ENCODE results near the gene NEK4.
"Not testable (repeated sequence)": the region's sequence is repeated elsewhere in the genome, so short reads cannot be mapped to it uniquely, and the experiment has no call there.

Gene NEK4

GRCh38 chr3:52696830-52697631, 73.7 kb downstream of the NEK4 start:
- no peak for DNase-seq (ENCODE audit: low read depth)

- no peak for DNase-seq (ENCODE audit: low read depth)
These were observed 74.7 kb downstream of the NEK4 start for GRCh38 chr3:52695798-52696671.

- DNase-seq (ENCODE audit: low read depth) = no peak
These were observed 76.1 kb downstream of the NEK4 start for GRCh38 chr3:52694528-52695189.

- DNase-seq (ENCODE audit: low read depth) = no peak
These were observed 77.7 kb downstream of the NEK4 start for GRCh38 chr3:52693071-52693470.

- DNase-seq (ENCODE audit: low read depth) = no peak
These were observed 80.2 kb downstream of the NEK4 start for GRCh38 chr3:52690560-52690959.

GRCh38 chr3:52689151-52689550, 81.6 kb downstream of the NEK4 start:
- DNase-seq (ENCODE audit: low read depth) = no peak

- no peak for DNase-seq (ENCODE audit: low read depth)
These were observed 82.5 kb downstream of the NEK4 start for GRCh38 chr3:52688266-52688665.

GRCh38 chr3:52685709-52686691, 84.7 kb downstream of the NEK4 start, which contains the start of the genes GNL3 and PBRM1:
TSS of gene GNL3 (plus strand) at chr3:52686032. CDS start at chr3:52686093, 61 bp downstream.
TSS of gene PBRM1 (minus strand) at chr3:52685913.
- peak; percentile 90 for DNase-seq (ENCODE audit: low read depth)

- DNase-seq (ENCODE audit: low read depth) = peak; percentile 73
These were observed 85.4 kb downstream of the NEK4 start for GRCh38 chr3:52685285-52685708.

- DNase-seq (ENCODE audit: low read depth) = no peak
These were observed 86.6 kb downstream of the NEK4 start for GRCh38 chr3:52684184-52684583.

GRCh38 chr3:52683611-52684010, 87.1 kb downstream of the NEK4 start:
- DNase-seq (ENCODE audit: low read depth) = no peak

GRCh38 chr3:52682016-52682415, 88.7 kb downstream of the NEK4 start:
- DNase-seq (ENCODE audit: low read depth) = no peak

GRCh38 chr3:52681596-52681995, 89.1 kb downstream of the NEK4 start:
- DNase-seq (ENCODE audit: low read depth) = no peak

GRCh38 chr3:52679811-52680210, 90.9 kb downstream of the NEK4 start:
- DNase-seq (ENCODE audit: low read depth) = no peak

- DNase-seq (ENCODE audit: low read depth) = no peak
These were observed 91.6 kb downstream of the NEK4 start for GRCh38 chr3:52679199-52679538.

- DNase-seq (ENCODE audit: low read depth) = no peak
These were observed 92.2 kb downstream of the NEK4 start for GRCh38 chr3:52678265-52679198.

- DNase-seq (ENCODE audit: low read depth) = not testable (repeated sequence)
These were observed 94.5 kb downstream of the NEK4 start for GRCh38 chr3:52676201-52676600.

GRCh38 chr3:52671676-52672075, 99.1 kb downstream of the NEK4 start:
- no peak for DNase-seq (ENCODE audit: low read depth)

GRCh38 chr3:52670621-52671521, 99.9 kb downstream of the NEK4 start:
- peak; percentile 25 for DNase-seq (ENCODE audit: low read depth)

Measured in activated T-helper 9 cell treated with anti-CD3 and anti-CD28 coated beads, Interleukin-2, amount 50 U/mL, for 16 hours (primary cell).